HepG2 (cell line): ENCODE measurements around the gene OLFM2. TPM values are rescaled to one million over a fixed set of nuclear protein-coding genes. Genes with fewer than 3 reads are reported as not detected.

Experiments used
- AGO2 ChIP-seq: fragments of 200-400 bp; formaldehyde crosslinking; optimal IDR thresholded peaks from 2 replicates; pipeline ENCODE3; 2017; ENCODE audit warnings: mild to moderate bottlenecking, low read depth, low read length, moderate library complexity
- ELF1 ChIP-seq: sonication (generic); formaldehyde crosslinking; IDR thresholded peaks from 2 replicates; pipeline ENCODE4 v1.4.0; 2020; ENCODE audit warnings: missing genetic modification reagents
- HNF1A ChIP-seq, 2 experiments: sonication (generic) in 1 of 2; formaldehyde crosslinking in 1 of 2; IDR thresholded peaks; 2 replicates each; pipeline versions ENCODE4 v1.4.0 to v1.6.1; 2016 to 2020; ENCODE audit warnings: borderline replicate concordance in 1 of 2, low read depth in 1 of 2, mild to moderate bottlenecking in 1 of 2, missing genetic modification reagents in 1 of 2
- NR1H2 ChIP-seq: sonication (generic); formaldehyde crosslinking; IDR thresholded peaks from 2 replicates; pipeline ENCODE4 v1.8.1; 2022; ENCODE audit warnings: low read depth, missing genetic modification reagents, borderline replicate concordance
- PCBP1 ChIP-seq: fragments of 200-400 bp; formaldehyde crosslinking; IDR thresholded peaks from 2 replicates; pipeline ENCODE4 v1.6.1; 2017; ENCODE audit warnings: mild to moderate bottlenecking, low read depth, low read length, borderline replicate concordance
- RARG ChIP-seq: sonication (generic); formaldehyde crosslinking; IDR thresholded peaks from 2 replicates; pipeline ENCODE4 v1.4.0; 2020; ENCODE audit warnings: low read depth, mild to moderate bottlenecking, missing genetic modification reagents
- STAT6 ChIP-seq: sonication (generic); formaldehyde crosslinking; IDR thresholded peaks from 2 replicates; pipeline ENCODE4 v1.4.0; 2020; ENCODE audit warnings: missing genetic modification reagents, mild to moderate bottlenecking, borderline replicate concordance
- TEF ChIP-seq: sonication (generic); formaldehyde crosslinking; IDR thresholded peaks from 2 replicates; pipeline ENCODE4 v1.5.0; 2020; ENCODE audit warnings: missing genetic modification reagents
- ZBTB49 ChIP-seq: sonication (generic); formaldehyde crosslinking; IDR thresholded peaks from 2 replicates; pipeline ENCODE4 v1.4.0; 2020; ENCODE audit warnings: missing genetic modification reagents, borderline replicate concordance
- ZNF281 ChIP-seq: sonication (generic); formaldehyde crosslinking; IDR thresholded peaks from 2 replicates; pipeline ENCODE4 v1.4.0; 2020; ENCODE audit warnings: missing genetic modification reagents, borderline replicate concordance
- ZNF724P ChIP-seq: sonication (generic); formaldehyde crosslinking; IDR thresholded peaks from 2 replicates; pipeline ENCODE4 v1.8.0; 2022; ENCODE audit warnings: missing genetic modification reagents, borderline replicate concordance
- ZNF775 ChIP-seq: sonication (generic); formaldehyde crosslinking; IDR thresholded peaks from 2 replicates; pipeline ENCODE4 v1.4.0; 2020; ENCODE audit warnings: missing genetic modification reagents, mild to moderate bottlenecking, moderate library complexity, borderline replicate concordance
- ZNF781 ChIP-seq: sonication (generic); formaldehyde crosslinking; IDR thresholded peaks from 2 replicates; pipeline ENCODE4 v1.5.1; 2020; ENCODE audit warnings: borderline replicate concordance, mild to moderate bottlenecking, missing genetic modification reagents; ENCODE audit errors: not compliant biosample characterization
- polyA plus RNA-seq, 8 experiments: library from polyadenylated mRNA; depleted of rRNA in 3 of 8; stranded (reverse) in 7 of 8; unstranded in 1 of 8; fragments of >200 nt; fragmentation: Illumina TruSeq in 4 of 8; extraction: Trizol in 4 of 8; gene quantifications; 2 replicates each; pipeline versions ENCODE4 v1.2.1 to v1.2.3, GENCODE V29; 2011 to 2016; ENCODE audit warnings: low read depth in 4 of 8, missing spikeins in 1 of 8, mixed read lengths in 1 of 8; ENCODE audit not compliant: insufficient read depth in 1 of 8
- total RNA-seq, 5 experiments: library from RNA; depleted of rRNA; stranded (reverse); fragments of >200 nt; fragmentation: Illumina TruSeq; extraction: Trizol; gene quantifications; 2 replicates each; pipeline ENCODE4 v1.2.3, GENCODE V29; 2016; ENCODE audit warnings: low read depth in 1 of 5

OLFM2 gene
- total and polyA plus RNA-seq, 2 of the 13 experiments (the other 11 are each of a cell fraction or from before 2014, with no cell fraction given), result 0.20 to 0.51 TPM

- TF ChIP-seq STAT6 (CRISPR knock-in tag) (no peak), ELF1 (CRISPR knock-in tag) (no peak), ZNF724P (no peak), HNF1A (IDR thresholded peaks at IDR 0.05; ENCODE audit: low read depth) (no peak), HNF1A (CRISPR knock-in tag; IDR thresholded peaks at IDR 0.05; ENCODE audit: borderline replicate concordance) (no peak), ZNF781 (CRISPR knock-in tag) (no peak), RARG (no peak), AGO2 (no peak), ZNF281 (CRISPR knock-in tag) (no peak), ZNF775 (CRISPR knock-in tag) (no peak), TEF (no peak), ZBTB49 (0 out of 2 replicates have a peak, but pooled peaks have one; percentile 20), PCBP1 (no peak), NR1H2 (CRISPR knock-in tag) (no peak)
Observed at GRCh38 chr19:9934132-9934950, 2.0 kb downstream of the OLFM2 start (continued).
